ENCODE measurements around the gene GLIS1.

The GLIS1 gene

GRCh38 chr1:53510215-53510614, 228.7 kb downstream of the GLIS1 start:
- Histone ChIP-seq H3K4me1 (ENCODE audit: control insufficient read depth, insufficient read depth, low read length, poor library complexity, severe bottlenecking) (peaks cover 7% of the 10 kb centered on the region), H3K4me3 (ENCODE audit: extremely low read depth, insufficient read depth, low read length, poor library complexity, severe bottlenecking) (no peak overlapping the region), H3K36me3 (ENCODE audit: control insufficient read depth, insufficient read depth, low read length) (no peaks in the 10 kb centered on the region), H3K27ac (ENCODE audit: low read depth, low read length, severe bottlenecking) (no peak overlapping the region), H3K9me3 (ENCODE audit: control insufficient read depth, low read length) (no peaks in the 10 kb centered on the region)
- 85 to 94% methylated on average over 7 of the region's 7 CpGs for WGBS, 2 experiments (ENCODE audit: insufficient coverage in 2 of 2)

DNA sequence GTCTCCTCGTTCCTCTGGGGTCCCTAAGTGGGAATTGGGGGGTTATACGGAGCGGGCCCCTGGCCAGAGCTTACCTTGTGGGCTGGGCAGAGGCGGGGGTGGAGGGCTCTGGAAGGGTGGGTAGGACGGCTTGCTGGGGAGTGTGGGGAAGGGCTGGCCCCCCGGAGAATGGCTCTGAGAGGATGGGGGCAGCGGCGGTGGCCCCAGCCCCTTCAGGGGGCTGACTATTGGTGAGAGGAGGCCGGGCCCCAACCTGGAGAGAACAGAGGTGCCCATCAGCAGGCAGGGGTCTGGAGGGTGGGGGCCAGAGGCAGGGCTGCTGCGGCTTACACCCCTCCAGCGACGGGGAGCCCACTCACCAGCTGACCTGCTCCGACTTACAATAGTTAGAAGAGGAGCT, 229.2 kb downstream of the GLIS1 start:
- no peaks in the 10 kb centered on the region for H3K9me3 ChIP-seq (ENCODE audit: control insufficient read depth, low read length)
- no peaks in the 10 kb centered on the region for H3K36me3 ChIP-seq (ENCODE audit: control insufficient read depth, insufficient read depth, low read length)
- H3K27ac ChIP-seq (ENCODE audit: low read depth, low read length, severe bottlenecking) = no peak overlapping the region
- WGBS, 2 experiments (ENCODE audit: insufficient coverage in 2 of 2) = 92 to 95% methylated on average over 8 to 12 of the region's 13 CpGs
- H3K4me3 ChIP-seq (ENCODE audit: extremely low read depth, insufficient read depth, low read length, poor library complexity, severe bottlenecking) = no peak overlapping the region
- H3K4me1 ChIP-seq (ENCODE audit: control insufficient read depth, insufficient read depth, low read length, poor library complexity, severe bottlenecking) = peaks cover 7% of the 10 kb centered on the region

DNA sequence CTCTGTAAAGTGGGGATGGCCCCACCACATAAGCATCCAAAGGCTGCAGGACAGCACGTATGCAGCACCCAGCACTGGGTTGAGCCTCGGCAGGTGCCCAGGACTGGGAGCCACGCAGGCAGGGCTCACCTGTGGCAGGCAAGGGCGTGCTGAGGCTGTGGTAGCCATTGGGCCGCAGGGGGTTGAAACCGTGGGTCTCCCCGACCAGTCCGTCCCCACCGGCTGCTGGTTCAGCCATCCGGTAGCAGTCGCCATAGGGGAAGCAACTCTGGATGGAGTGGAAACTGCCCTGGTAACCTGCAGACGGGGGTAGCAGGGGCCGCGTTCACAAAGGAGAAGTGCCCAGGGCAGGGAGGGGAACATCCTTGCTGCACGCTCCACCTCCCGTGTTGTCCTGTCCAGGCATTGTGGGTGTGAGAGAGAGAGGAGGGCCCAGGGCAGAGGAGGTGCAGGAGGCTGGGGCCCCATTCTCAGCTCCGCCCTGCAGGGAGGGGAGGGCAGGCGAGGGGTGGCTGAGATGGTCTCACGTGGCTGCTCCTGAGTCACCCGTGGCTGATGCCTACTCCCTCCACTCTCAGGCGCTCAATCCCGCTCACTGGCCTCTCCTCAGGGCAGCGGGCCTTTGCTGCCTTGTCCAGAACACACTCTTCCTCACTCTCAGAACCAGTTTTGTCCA, 229.8 kb downstream of the GLIS1 start:
- no peak overlapping the region for H3K27ac ChIP-seq (ENCODE audit: low read depth, low read length, severe bottlenecking)
- 80 to 84% methylated on average over 19 to 23 of the region's 23 CpGs for WGBS, 2 experiments (ENCODE audit: insufficient coverage in 2 of 2)

DNA sequence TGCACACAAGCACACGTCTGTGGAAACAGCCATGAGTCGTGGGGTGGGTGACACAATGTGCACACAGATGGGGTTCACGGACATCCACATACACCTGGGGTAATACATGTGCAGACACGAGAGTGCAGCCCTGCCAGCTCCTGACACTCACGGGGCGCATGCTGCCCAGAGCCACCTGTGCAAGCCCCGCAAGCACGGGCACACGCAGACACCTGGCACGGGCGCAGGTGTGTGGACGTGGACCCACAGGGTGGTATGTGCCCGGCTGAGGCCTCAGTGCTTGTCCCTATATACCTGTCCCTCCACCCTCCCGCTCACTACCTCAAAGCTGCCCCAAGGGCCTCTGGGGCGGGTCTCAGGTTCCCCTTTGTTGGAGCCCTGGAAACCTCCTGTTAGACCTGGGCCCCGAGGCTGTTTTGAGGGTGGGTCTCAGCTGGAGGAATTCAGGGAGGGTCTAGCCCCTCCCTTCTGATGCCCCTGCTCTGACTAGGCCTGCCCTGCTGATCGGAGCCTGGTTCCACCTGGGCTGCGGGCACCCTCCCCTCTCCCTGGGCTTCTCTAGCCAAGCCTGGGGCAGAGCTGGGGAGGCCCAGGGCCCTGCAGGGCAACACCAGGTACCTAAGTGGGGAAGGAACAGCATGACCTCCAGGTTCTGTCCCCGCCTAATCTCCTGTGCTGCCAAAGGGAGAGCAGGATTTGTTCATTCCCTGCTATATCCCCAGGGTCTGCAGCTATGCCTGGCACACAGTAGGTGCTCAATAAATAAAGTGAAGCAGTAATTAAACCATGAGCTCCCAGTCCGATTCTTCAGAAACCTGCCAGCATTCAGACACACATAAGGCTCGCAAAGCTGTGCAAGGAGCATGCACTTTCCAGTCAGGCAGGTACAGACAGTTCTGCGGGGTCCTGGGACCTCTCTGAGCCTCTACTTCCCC, 230.6 kb downstream of the GLIS1 start:
- H3K4me1 ChIP-seq (ENCODE audit: control insufficient read depth, insufficient read depth, low read length, poor library complexity, severe bottlenecking) = peaks cover 9% of the 10 kb centered on the region
- H3K9me3 ChIP-seq (ENCODE audit: control insufficient read depth, low read length) = no peaks in the 10 kb centered on the region
- H3K4me3 ChIP-seq (ENCODE audit: extremely low read depth, insufficient read depth, low read length, poor library complexity, severe bottlenecking) = no peak overlapping the region
- WGBS, 2 experiments (ENCODE audit: insufficient coverage in 2 of 2) = 92 to 95% methylated on average over 17 to 19 of the region's 22 CpGs
- H3K27ac ChIP-seq (ENCODE audit: low read depth, low read length, severe bottlenecking) = no peak overlapping the region
- H3K36me3 ChIP-seq (ENCODE audit: control insufficient read depth, insufficient read depth, low read length) = no peaks in the 10 kb centered on the region

More for the DNA sequence above, 229.8 kb downstream of the GLIS1 start:
- Histone ChIP-seq H3K4me1 (ENCODE audit: control insufficient read depth, insufficient read depth, low read length, poor library complexity, severe bottlenecking) (peaks cover 7% of the 10 kb centered on the region), H3K9me3 (ENCODE audit: control insufficient read depth, low read length) (no peaks in the 10 kb centered on the region), H3K36me3 (ENCODE audit: control insufficient read depth, insufficient read depth, low read length) (no peaks in the 10 kb centered on the region), H3K4me3 (ENCODE audit: extremely low read depth, insufficient read depth, low read length, poor library complexity, severe bottlenecking) (no peak overlapping the region)

GRCh38 chr1:53507116-53507820, 231.7 kb downstream of the GLIS1 start:
- Histone ChIP-seq H3K9me3 (ENCODE audit: control insufficient read depth, low read length) (no peaks in the 10 kb centered on the region), H3K27ac (ENCODE audit: low read depth, low read length, severe bottlenecking) (no peak overlapping the region), H3K4me3 (ENCODE audit: extremely low read depth, insufficient read depth, low read length, poor library complexity, severe bottlenecking) (no peak overlapping the region), H3K4me1 (ENCODE audit: control insufficient read depth, insufficient read depth, low read length, poor library complexity, severe bottlenecking) (peaks cover 10% of the 10 kb centered on the region), H3K36me3 (ENCODE audit: control insufficient read depth, insufficient read depth, low read length) (no peaks in the 10 kb centered on the region)
- 73 to 90% methylated on average over 9 to 13 of the region's 13 CpGs for WGBS, 2 experiments (ENCODE audit: insufficient coverage in 2 of 2)

DNA sequence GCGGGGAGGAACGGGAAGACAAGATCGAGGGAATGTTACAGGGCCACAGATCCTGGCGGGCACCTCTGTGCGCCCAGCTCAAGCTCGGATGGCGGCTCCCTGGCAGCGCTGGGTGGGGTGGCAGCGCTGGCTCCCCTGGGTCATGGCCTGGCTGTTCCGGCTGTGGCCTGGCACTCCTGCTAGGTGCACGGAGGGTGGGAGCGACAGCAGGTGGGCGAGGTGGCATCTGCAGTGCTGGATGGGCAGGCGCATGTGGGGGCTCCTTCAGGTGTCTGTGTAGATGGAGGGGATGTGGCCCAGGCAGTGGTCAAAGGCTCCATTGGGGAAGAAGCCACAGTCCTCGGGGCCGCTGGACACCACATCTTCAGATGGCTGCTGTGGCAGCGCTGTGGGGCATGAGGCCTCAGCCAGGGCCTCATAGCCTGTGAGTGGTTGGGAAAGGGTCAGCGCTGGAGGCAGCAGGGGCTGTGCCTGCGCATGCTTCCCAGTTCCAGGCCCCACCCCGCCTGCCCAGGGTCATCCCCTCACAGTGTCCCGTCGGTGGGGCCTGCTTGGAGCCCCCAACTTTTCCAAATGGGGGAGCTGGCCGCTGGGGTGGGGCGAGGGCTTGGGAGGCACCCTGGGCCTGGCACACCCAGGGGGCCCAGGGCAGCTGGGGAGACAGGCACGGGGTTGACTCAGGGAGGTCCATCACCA, 232.5 kb downstream of the GLIS1 start:
- no peak overlapping the region for H3K4me3 ChIP-seq (ENCODE audit: extremely low read depth, insufficient read depth, low read length, poor library complexity, severe bottlenecking)
- H3K4me1 ChIP-seq (ENCODE audit: control insufficient read depth, insufficient read depth, low read length, poor library complexity, severe bottlenecking) = peaks cover 10% of the 10 kb centered on the region
- 92 to 95% methylated on average over 20 to 23 of the region's 25 CpGs for WGBS, 2 experiments (ENCODE audit: insufficient coverage in 2 of 2)
- no peaks in the 10 kb centered on the region for H3K36me3 ChIP-seq (ENCODE audit: control insufficient read depth, insufficient read depth, low read length)
- no peaks in the 10 kb centered on the region for H3K9me3 ChIP-seq (ENCODE audit: control insufficient read depth, low read length)
- no peak overlapping the region for H3K27ac ChIP-seq (ENCODE audit: low read depth, low read length, severe bottlenecking)

GRCh38 chr1:53505891-53506290, 233.1 kb downstream of the GLIS1 start:
- Histone ChIP-seq H3K36me3 (ENCODE audit: control insufficient read depth, insufficient read depth, low read length) (no peaks in the 10 kb centered on the region), H3K4me1 (ENCODE audit: control insufficient read depth, insufficient read depth, low read length, poor library complexity, severe bottlenecking) (peaks cover 10% of the 10 kb centered on the region), H3K9me3 (ENCODE audit: control insufficient read depth, low read length) (no peaks in the 10 kb centered on the region), H3K4me3 (ENCODE audit: extremely low read depth, insufficient read depth, low read length, poor library complexity, severe bottlenecking) (no peak overlapping the region), H3K27ac (ENCODE audit: low read depth, low read length, severe bottlenecking) (no peak overlapping the region)
- WGBS, 2 experiments (ENCODE audit: insufficient coverage in 2 of 2) = 90 to 93% methylated on average over 10 to 11 of the region's 13 CpGs

DNA sequence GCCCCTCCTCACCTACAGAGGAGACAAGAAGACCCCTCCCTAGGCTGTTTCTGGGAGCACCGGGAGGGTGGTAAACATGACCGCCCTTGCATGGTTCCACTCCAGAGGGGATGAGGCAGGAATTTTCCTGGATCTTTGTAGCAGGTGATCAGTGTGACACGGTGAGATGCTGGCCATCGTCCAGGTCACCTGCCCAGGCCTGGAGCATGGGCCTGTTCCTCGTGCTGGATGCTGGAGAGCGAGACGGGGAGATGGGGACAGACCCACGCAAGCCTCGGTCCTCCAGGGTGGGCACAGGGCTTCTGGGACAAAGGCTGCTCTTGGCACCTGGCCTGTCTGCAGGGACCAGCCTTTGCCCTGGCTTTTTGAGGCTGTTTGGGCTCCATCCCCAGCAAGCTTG, 233.6 kb downstream of the GLIS1 start:
- H3K27ac ChIP-seq (ENCODE audit: low read depth, low read length, severe bottlenecking) = no peak overlapping the region
- H3K9me3 ChIP-seq (ENCODE audit: control insufficient read depth, low read length) = no peaks in the 10 kb centered on the region
- H3K4me1 ChIP-seq (ENCODE audit: control insufficient read depth, insufficient read depth, low read length, poor library complexity, severe bottlenecking) = peaks cover 10% of the 10 kb centered on the region
- 85 to 92% methylated on average over 5 to 9 of the region's 9 CpGs for WGBS, 2 experiments (ENCODE audit: insufficient coverage in 2 of 2)
- H3K4me3 ChIP-seq (ENCODE audit: extremely low read depth, insufficient read depth, low read length, poor library complexity, severe bottlenecking) = no peak overlapping the region
- no peaks in the 10 kb centered on the region for H3K36me3 ChIP-seq (ENCODE audit: control insufficient read depth, insufficient read depth, low read length)

GRCh38 chr1:53504901-53505300, 234.1 kb downstream of the GLIS1 start:
- Histone ChIP-seq H3K9me3 (ENCODE audit: control insufficient read depth, low read length) (no peaks in the 10 kb centered on the region), H3K36me3 (ENCODE audit: control insufficient read depth, insufficient read depth, low read length) (no peaks in the 10 kb centered on the region), H3K4me3 (ENCODE audit: extremely low read depth, insufficient read depth, low read length, poor library complexity, severe bottlenecking) (no peak overlapping the region), H3K4me1 (ENCODE audit: control insufficient read depth, insufficient read depth, low read length, poor library complexity, severe bottlenecking) (peaks cover 10% of the 10 kb centered on the region), H3K27ac (ENCODE audit: low read depth, low read length, severe bottlenecking) (no peak overlapping the region)
- 86 to 96% methylated on average over 8 of the region's 9 CpGs for WGBS, 2 experiments (ENCODE audit: insufficient coverage in 2 of 2)
